Sigmoid colon (tissue), 3 donors: ENCODE measurements around the gene OCEL1.

Source experiments
- POLR2A ChIP-seq, 2 donors: fragments of 450-650 bp; IDR thresholded peaks; one replicate each; pipeline ENCODE4 v1.6.1; 2016; ENCODE audit warnings: antibody characterized with exemption in 2 of 2, mild to moderate bottlenecking in 2 of 2, moderate library complexity in 2 of 2
- TF ChIP-seq, protein P1 (sequence below), 4 experiments: fragments of 450-650 bp in 3 of 4; fragments of 200-600 bp in 1 of 4; IDR thresholded peaks; one replicate each; pipeline ENCODE4 v1.5.1; 2016 to 2019; ENCODE audit warnings: antibody characterized with exemption in 4 of 4, mild to moderate bottlenecking in 3 of 4, moderate library complexity in 2 of 4

DNA sequence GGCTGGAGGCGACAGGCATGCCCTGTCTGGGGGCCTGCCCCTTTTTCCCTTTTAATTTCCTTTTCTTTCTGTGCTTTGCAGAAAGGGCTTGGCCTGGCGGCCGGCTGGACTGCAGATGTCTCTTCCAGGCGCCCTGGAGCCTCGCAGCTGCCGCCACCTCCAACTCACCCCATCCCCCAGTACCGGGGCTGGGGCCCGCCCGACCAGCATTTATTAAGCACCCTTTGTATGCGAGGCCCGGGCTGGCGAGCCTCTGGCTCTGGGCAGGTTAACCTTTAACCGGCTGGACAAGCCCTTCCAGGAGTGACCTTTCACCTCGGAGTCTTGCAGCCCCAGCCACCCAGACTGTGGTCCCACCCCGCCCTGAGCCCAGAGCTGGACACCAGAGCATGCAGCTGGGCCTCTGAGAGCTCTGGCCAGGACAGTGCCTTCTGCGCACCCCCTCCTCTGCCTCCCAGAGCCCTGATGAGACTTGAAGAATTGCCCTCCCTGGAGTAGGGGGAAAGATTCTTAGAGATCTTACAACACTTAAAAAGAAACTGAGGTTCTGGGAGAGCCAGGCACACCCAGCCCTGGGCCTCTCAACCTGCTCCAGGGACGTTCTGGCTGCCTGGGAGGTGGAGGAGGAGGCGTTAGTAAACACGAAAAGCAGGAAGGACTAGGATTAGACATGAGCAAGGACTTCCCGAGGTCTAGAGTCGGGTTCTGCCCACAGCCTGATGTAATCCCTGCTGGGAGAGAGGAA lies 20.8 kb downstream of the OCEL1 start:
- TF ChIP-seq, protein P1, sequence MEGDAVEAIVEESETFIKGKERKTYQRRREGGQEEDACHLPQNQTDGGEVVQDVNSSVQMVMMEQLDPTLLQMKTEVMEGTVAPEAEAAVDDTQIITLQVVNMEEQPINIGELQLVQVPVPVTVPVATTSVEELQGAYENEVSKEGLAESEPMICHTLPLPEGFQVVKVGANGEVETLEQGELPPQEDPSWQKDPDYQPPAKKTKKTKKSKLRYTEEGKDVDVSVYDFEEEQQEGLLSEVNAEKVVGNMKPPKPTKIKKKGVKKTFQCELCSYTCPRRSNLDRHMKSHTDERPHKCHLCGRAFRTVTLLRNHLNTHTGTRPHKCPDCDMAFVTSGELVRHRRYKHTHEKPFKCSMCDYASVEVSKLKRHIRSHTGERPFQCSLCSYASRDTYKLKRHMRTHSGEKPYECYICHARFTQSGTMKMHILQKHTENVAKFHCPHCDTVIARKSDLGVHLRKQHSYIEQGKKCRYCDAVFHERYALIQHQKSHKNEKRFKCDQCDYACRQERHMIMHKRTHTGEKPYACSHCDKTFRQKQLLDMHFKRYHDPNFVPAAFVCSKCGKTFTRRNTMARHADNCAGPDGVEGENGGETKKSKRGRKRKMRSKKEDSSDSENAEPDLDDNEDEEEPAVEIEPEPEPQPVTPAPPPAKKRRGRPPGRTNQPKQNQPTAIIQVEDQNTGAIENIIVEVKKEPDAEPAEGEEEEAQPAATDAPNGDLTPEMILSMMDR (IDR thresholded peaks at IDR 0.05): no peak
- TF ChIP-seq POLR2A (IDR thresholded peaks at IDR 0.05): no peak
